ENCODE measurements around the gene URB1. TPM values are rescaled to one million over a fixed set of nuclear protein-coding genes. Genes with fewer than 3 reads are reported as not detected.
"Not testable (repeated sequence)": the region's sequence is repeated elsewhere in the genome, so short reads cannot be mapped to it uniquely, and the experiment has no call there.

Gene URB1
- total and polyA plus RNA-seq, 8 donors: 11.4 to 15.7 (median 14.2) TPM

- H3K36me3 ChIP-seq: peaks cover 0 to 64% of the 10 kb centered on the region in 2 donors
- intact Hi-C loops (cut with DNase I): no loop called here
- no peak for TF ChIP-seq CTCF (IDR thresholded peaks at IDR 0.05)
- no peaks in the 10 kb centered on the region for H3K9me3 ChIP-seq
- H3K27me3 ChIP-seq: no peaks in the 10 kb centered on the region
- DNase-seq: peak in 1 of 4 donors; percentile 64
- peaks cover 5 to 21% of the 10 kb centered on the region in 2 donors for H3K4me1 ChIP-seq
- peak overlapping the region; percentile 72 to 87 for H3K27ac ChIP-seq
- no peak overlapping the region for H3K4me3 ChIP-seq
- peak; percentile 83 for ATAC-seq
Observed at GRCh38 chr21:32371913-32372314, 20.9 kb downstream of the URB1 start.

- TF ChIP-seq CTCF (IDR thresholded peaks at IDR 0.05): no peak
- Histone ChIP-seq H3K4me3 (no peak overlapping the region), H3K4me1 (peaks cover 5 to 21% of the 10 kb centered on the region in 2 donors), H3K27me3 (no peaks in the 10 kb centered on the region), H3K9me3 (no peaks in the 10 kb centered on the region), H3K36me3 (peaks cover 0 to 65% of the 10 kb centered on the region in 2 donors), H3K27ac (peak overlapping the region; percentile 72 to 87)
- DNase-seq (no peak), ATAC-seq (no peak)
- intact Hi-C loops (cut with DNase I): no loop called here
Observed at GRCh38 chr21:32370998-32371766, 21.6 kb downstream of the URB1 start.

DNA sequence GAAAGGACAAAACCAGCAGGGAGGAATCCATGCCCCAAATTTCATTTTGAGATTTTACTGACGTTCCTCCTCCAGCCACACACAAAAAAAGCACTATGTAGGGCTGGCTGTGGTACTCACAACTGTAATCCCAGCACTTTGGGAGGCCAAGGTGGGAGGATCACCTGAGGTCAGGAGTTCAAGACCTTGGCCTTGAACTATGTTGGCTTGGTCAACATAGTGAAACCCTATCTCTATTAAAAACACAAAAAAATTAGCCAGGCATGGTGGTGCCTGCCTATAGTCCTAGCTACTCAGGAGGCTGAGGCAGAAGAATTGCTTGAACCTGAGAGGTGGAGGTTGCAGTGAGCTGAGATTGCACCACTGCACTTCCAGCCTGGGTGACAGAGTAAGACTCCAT, 23.9 kb downstream of the URB1 start:
- H3K4me1 ChIP-seq: peaks cover 5 to 21% of the 10 kb centered on the region in 2 donors
- DNase-seq; H3K9me3 ChIP-seq; ATAC-seq; H3K27ac ChIP-seq; H3K27me3 ChIP-seq; intact Hi-C loops (cut with DNase I); H3K4me3 ChIP-seq: not testable (repeated sequence)
- peaks cover 0 to 68% of the 10 kb centered on the region in 2 donors for H3K36me3 ChIP-seq

GRCh38 chr21:32368386-32368785, 24.4 kb downstream of the URB1 start:
- TF ChIP-seq CTCF (IDR thresholded peaks at IDR 0.05): no peak
- no peak for ATAC-seq
- H3K4me3 ChIP-seq: no peak overlapping the region
- no peaks in the 10 kb centered on the region for H3K9me3 ChIP-seq
- peaks cover 5 to 21% of the 10 kb centered on the region in 2 donors for H3K4me1 ChIP-seq
- intact Hi-C loops (cut with DNase I): no loop called here
- no peak overlapping the region for H3K27ac ChIP-seq
- no peak for DNase-seq
- no peaks in the 10 kb centered on the region for H3K27me3 ChIP-seq
- H3K36me3 ChIP-seq: peaks cover 0 to 74% of the 10 kb centered on the region in 2 donors

DNA sequence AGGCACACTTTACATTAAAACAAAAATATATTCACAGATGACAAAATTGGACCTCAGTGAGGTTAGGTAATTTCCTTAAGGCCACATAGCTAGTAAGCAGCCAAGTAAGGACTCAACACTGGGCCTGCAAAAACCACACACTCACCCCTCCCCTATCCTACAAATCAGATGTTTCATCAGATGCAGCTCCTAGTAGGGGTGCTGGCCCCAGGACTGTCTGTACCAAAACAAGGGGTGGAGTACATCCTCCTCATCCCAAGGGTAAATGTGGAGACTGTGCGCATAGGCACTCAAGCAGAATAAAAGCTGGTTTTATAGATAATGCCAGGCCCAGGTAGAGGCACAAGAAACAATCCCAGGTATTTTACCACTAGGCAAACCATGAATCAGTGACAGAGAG, 25.7 kb downstream of the URB1 start:
- Histone ChIP-seq H3K4me1 (peaks cover 5 to 12% of the 10 kb centered on the region in 2 donors), H3K27me3 (no peaks in the 10 kb centered on the region), H3K4me3 (no peak overlapping the region), H3K27ac (no peak overlapping the region), H3K36me3 (peaks cover 0 to 86% of the 10 kb centered on the region in 2 donors), H3K9me3 (no peaks in the 10 kb centered on the region)
- no peak for TF ChIP-seq CTCF (IDR thresholded peaks at IDR 0.05)
- ATAC-seq: no peak
- intact Hi-C loops (cut with DNase I): no loop called here
- no peak for DNase-seq
